Smooth muscle cell of bladder (primary cell): ENCODE measurements around the gene LIPT1. TPM values are rescaled to one million over a fixed set of nuclear protein-coding genes. Genes with fewer than 3 reads are reported as not detected.

Experiments used
- total RNA-seq: library from RNA; depleted of rRNA; stranded (reverse); fragments of >200 nt; gene quantifications from 2 replicates; pipeline ENCODE4 v1.2.3, GENCODE V29; 2014

Gene LIPT1
- 4.6 and 6.2 TPM in 2 replicates for total RNA-seq

DNA sequence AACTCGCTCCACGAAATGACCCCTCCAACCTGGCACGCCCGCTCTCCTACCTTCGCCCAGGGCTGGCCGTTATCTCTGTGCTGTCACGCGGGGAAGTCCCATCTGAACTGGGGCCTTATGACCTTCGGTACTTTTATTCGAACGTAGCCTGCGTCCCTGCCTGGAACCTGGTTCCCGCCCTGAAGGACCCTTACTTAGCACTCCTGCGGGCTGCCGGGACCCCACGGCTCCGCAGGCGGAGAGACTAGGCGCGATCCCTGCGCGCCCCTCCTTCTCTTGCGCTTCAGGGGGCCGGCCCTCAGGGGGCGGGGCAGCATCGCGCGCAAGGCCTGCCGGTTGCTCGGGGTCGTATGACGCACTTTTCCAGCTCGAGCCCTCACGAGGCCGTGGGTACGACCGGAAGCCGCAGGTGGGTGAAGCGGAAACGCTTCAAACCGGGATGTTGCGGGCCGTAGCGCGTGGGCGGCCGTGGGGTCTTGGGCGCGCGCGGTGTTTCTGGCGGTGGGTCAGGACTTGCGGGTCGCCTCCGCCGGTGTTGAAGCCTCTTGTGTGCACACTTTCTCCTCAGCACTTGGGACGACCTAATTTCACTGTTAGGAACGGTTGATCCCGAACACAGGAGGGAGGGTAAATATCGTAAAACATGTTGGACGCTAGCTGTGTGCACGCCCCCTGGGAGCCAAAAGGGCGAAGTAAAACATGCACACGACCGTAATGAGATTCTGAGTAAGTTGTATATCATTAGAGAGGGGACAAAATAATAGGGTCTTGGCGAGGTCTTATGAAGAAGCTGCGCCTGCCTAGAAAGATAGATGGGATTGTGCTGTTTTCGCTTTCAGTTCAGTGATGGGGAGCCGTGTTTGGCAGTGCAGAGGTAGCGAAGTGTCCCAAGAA lies at the start of gene LIPT1, which contains the start of gene TSGA10:
Gene LIPT1, plus strand, starts transcription at position 325 of the 894 bp plus-strand sequence. CDS start 6,991 bp downstream, outside the sequence.
Gene TSGA10, minus strand, starts transcription at position 300 of the 894 bp plus-strand sequence. CDS start 45,503 bp downstream, outside the sequence.

DNA sequence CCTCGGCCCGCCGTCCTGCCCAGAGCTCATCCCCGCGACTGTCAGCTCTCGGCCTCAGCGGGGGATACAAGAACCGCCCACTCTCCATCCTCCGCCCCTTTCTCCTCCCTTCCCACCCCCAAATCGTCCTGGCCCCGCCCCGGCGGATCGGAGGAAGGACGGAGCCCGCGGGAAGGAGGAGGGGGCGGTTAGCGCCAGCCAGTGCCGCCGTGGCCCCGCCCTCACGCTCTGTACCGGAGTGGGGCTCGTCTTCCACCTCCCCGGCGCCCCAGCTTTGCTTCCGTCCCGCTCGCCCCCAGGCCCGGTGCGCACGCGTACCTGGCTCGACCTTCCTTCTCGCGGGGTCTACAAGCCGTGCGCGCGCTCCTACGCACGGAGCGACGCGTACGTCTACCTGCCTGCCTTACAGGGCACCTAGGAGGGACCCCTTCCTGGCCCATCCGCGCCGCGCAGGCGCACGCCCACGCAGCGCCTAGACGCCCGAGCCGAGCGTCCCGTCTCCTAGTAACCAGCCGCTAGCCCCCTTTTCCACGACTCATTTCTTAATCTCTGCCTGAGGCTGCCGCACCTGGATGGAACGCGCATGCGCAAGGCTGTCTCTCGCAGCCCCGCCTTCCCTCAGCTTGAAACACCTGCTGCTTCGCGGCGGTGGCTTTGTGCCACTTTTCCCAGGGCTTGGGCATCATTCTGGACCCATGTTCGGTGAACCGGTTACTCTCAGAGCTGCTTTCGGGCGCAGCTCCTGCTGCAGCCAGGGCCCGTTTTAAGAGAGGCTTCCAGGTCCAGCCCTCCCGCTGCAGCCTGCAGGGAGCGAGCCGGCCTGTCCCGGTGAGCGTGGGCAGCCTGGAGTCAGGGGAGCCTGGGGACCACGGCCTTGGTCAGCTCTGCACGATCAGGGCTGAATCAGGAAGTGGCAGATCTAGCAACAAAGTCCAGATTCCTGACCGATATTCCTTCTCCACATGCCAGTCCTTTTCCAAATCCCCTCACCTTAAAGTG lies 13.4 kb upstream of the LIPT1 start, which contains the start of gene C2orf15:
Gene C2orf15, plus strand, starts transcription at position 598 of the 999 bp plus-strand sequence. CDS start 8,852 bp downstream, outside the sequence.

DNA sequence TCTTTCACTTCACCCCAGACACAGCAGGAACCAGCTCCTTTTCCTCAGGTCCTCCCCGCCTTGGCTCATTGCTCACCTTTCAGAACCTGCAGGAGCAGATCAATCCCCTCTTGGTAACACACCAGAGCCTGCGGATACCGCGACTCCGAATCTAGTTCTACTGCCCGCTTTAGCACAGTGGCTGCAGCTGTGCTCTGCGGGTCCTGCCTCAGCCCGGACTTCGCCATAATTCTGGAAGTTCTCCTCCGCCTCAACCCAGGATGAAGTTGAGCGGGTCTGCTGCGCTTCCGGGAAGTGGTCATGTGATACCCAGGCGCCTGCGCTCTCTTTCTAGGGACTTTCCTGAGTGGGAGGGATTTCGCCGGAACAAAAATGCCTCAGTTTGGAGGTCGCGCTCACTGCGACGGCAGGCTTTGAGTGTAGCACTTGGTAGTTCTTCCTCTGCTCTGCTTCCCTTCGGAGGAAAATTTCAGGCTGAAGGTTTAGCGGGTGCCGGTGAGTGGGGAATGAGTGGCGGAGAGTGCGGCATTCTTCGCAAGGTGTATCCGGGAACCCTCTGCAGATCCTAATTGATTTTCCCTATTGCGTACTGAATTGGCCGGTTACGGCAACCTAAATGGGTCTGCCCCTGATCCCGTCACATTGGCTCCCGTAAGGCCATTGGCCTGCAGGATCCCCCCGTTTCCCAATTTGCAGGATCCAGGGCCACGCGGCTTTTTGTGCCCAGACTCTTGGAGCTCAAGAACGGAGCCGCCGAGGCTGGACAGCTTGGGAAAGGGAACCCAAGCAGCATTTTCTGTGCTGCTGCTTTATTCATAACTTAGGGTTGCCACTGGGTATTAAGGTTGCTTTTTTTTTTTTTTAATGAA lies 26.2 kb downstream of the LIPT1 start, which contains the start of the genes MITD1 and MRPL30:
Gene MITD1, minus strand, starts transcription at position 304 of the 869 bp plus-strand sequence. Its CDS starts 77 bp downstream, at position 227.
Gene MRPL30, plus strand, starts transcription at position 430 of the 869 bp plus-strand sequence. CDS start 5,020 bp downstream, outside the sequence.

Other genes with a start within 250 kb of the LIPT1 start
- under 0.01 TPM in 1 of 2 replicates, not detected in the other for gene CRACDL, start 218.7 kb upstream of the LIPT1 start, total RNA-seq
- gene C2orf15, start 13.3 kb upstream of the LIPT1 start, total RNA-seq = 0.09 TPM in 1 of 2 replicates, not detected in the other
- 3.4 and 4.3 TPM in 2 replicates for gene TSGA10, start within 50 bp of the LIPT1 start, total RNA-seq
- 22.2 and 25.7 TPM in 2 replicates for gene MITD1, start 26.1 kb downstream of the LIPT1 start, total RNA-seq
- 28.4 and 38.1 TPM in 2 replicates for gene MRPL30, start 26.2 kb downstream of the LIPT1 start, total RNA-seq
- not detected in 2 replicates for gene LYG2, start 100.7 kb downstream of the LIPT1 start, total RNA-seq
- gene LYG1, start 146.2 kb downstream of the LIPT1 start, total RNA-seq = 0.18 and 0.43 TPM in 2 replicates
- gene TXNDC9, start 181.4 kb downstream of the LIPT1 start, total RNA-seq = 38.9 and 45.1 TPM in 2 replicates
- 13.8 and 20.6 TPM in 2 replicates for gene EIF5B, start 182.4 kb downstream of the LIPT1 start, total RNA-seq